HG03354 (cell line): ENCODE results near the gene ITPRIPL2.

ENCODE experiments used
- ATAC-seq: cut with Tn5 transposase; IDR thresholded peaks from one replicate; pipeline ENCODE4 v1.9.1; 2021; ENCODE audit warnings: mild to moderate bottlenecking; ENCODE audit not compliant: unreplicated experiment, poor library complexity, severe bottlenecking

ITPRIPL2 gene

DNA sequence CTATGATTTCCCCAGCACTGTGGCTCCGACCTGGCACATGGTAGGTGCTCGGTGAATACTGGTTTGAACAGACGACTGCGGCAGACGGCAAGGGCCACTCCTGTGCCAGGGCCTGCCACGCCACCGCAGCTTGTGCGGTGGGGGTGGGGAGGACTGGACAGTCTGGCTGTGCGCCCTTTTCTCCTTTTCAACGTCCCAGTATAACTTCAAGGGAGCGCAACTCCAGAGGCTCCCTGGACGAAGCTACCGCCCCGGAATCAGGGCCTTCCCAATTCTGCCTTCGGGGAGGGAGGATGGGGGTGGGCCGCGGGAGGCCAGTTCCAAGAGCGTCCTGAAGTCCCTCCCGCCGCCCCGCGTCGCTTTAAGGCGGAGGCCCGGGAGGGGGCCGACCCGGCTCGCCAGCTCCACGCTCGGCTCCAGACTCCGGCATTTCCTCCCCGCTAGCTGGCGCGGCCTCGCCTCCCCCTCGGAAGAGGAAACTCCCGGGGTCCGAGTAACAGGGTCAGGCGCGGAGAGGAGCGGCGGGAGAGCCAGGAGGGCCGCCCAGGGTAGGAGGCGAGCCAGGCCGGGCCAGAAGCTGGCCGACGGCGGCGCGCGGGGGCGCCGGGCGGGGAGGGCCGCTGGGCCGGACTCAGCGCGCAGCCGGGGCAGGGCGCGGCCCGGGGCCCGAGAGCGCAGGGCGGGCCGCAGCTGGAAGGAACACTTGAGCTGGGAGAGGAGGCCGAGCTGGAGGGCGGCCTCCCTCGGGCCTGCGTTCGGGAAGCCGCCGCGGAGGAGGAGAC is at the start of gene ITPRIPL2:
ITPRIPL2 (plus strand) TSS at position 388 of the 782 bp plus-strand sequence. CDS start 498 bp downstream, outside the sequence.
- peak; percentile 44 for ATAC-seq

DNA sequence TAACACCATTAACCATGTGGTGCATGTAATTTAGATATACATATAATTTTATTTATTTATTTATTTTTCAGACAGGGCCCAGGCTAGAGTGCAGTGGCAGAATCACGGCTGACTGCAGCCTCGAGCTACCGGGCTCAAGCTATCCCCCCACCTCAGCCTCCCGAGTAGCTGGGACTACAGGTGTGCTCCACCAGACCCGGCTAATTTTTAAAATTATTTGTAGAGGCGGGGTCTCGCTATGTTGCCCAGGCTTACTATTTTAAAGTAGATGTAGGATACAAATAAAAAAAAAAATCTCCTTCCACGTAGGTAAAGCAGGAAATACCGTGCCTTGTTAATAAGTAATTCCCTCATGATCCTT is 46.8 kb upstream of the ITPRIPL2 start:
- ATAC-seq, result no peak

GRCh38 chr16:19067349-19068236 is 46.2 kb upstream of the ITPRIPL2 start, which contains the start of gene COQ7:
Gene COQ7 (plus strand): TSS chr16:19067614. CDS start chr16:19067665, 51 bp downstream.
- peak; percentile 90 for ATAC-seq

DNA sequence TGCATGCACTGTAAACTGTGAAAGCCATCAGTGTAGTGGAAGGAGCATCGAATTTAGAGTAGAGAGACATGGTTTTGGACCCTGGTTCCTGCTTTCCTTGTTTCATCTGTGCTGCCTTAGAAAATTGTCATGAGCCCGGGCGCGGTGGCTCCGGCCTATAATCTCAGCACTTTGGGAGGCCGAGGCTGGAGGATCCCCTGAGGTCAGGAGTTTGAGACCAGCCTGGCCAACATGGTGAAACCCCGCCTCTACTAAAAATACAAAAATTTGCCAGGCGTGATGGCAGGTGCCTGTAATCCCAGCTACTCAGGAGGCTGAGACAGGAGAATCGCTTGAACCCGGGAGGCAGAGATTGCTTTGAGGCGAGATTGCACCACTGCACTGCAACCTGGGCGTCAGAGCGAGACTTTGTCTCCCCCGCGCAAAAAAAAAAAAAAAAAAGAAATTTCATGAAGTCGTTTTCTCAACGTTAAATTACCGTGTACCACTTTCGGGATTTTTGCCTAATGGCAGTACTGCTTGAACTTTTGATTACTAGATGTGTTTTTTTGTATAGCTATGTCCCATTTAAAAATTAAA is 45.4 kb upstream of the ITPRIPL2 start:
- ATAC-seq, result no peak

DNA sequence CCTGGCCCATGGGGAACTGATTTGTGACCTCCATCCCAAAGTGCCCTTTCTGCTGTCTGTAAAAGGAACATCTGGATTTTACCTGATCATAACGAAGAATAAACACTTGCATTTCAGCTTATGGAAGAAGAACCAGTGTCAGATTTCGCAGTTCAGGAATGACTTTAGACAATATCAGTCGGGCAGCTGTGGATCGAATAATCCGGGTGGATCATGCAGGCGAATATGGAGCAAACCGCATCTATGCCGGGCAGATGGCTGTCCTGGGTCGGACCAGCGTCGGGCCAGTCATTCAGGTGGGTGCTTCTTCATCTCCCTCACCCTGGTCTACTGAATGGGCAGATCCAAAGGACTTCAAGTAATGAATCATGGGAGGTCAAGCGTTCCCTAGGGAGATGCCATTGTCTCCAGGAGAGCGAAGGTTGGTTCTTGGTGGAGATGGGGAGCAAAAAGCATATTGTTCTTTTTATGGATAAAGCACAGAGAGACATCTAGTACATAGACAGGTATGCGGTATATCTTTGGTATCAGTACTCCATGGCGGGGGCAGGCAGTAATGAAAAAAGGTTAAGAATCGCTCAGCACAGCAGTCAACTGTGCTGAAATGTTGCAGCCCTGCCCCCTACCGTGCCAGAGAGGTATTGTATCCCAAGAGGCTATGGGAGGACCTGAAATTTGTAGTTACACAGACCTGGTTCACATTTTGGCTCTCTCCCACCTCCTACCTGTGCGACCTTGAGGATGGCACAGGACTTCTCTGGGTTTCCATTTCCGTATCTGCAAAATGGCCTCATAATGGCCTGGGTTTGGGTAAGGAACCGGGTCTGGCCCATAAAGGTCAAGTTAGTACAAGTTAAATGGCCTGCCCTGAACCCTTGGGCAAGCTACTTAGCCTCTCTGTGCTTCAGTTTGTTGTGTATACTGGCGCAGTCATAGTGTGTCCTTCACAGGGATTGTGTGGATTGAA is 41.7 kb upstream of the ITPRIPL2 start:
- no peak for ATAC-seq

- ATAC-seq, result no peak
Measured at GRCh38 chr16:19073344-19073743, 40.4 kb upstream of the ITPRIPL2 start.

GRCh38 chr16:19073863-19074262 is 39.9 kb upstream of the ITPRIPL2 start:
- no peak for ATAC-seq

DNA sequence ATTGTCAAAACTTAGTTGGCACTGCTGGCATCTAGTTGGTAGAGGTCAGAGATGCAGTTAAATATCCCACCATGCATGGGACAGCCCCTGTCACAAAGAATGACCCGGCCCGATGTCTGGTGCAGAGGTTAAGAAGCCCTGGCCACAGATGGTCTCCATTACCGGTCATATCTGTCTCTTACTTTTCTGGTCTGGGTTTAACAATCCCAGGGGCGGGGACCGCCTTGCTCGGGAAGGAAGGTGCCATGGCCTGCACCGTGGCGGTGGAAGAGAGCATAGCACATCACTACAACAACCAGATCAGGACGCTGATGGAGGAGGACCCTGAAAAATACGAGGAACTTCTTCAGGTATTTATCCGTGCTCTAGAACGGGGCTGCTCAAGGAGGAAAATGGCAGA is 38.3 kb upstream of the ITPRIPL2 start:
- no peak for ATAC-seq

GRCh38 chr16:19077879-19078278 is 35.9 kb upstream of the ITPRIPL2 start:
- ATAC-seq, result no peak

GRCh38 chr16:19083670-19084069 is 30.1 kb upstream of the ITPRIPL2 start:
- ATAC-seq, result no peak

- no peak for ATAC-seq
Measured at GRCh38 chr16:19084139-19084538, 29.6 kb upstream of the ITPRIPL2 start.

GRCh38 chr16:19084879-19085278 is 28.9 kb upstream of the ITPRIPL2 start:
- ATAC-seq, result no peak

DNA sequence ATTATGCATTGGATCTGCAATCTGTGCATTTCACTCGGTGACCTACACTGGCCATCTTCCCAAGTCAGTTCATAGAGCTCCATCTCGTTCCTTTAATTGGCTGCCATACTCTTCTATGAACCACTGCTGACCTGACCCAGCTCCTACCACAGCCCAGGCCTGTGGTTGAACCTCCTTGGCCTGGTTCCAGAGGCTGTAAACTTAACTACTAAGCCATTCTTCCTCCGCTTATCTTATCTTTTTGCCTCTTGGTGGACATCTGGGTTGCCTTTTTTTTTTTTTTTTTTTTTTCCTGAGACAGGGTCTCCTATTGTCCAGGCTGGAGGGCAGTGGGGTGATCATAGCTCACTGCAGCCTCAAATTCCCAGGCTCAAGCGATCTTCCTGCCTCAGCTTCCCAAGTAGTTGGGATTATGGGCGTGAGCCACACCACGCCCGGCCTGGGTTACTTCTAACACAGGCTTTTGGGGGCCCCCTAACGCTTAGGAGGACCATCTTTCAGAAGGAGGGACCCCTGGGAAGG is 28.0 kb upstream of the ITPRIPL2 start:
- ATAC-seq, result no peak

- ATAC-seq, result peak; percentile 82
Measured at GRCh38 chr16:19086322-19087199, 27.2 kb upstream of the ITPRIPL2 start.

DNA sequence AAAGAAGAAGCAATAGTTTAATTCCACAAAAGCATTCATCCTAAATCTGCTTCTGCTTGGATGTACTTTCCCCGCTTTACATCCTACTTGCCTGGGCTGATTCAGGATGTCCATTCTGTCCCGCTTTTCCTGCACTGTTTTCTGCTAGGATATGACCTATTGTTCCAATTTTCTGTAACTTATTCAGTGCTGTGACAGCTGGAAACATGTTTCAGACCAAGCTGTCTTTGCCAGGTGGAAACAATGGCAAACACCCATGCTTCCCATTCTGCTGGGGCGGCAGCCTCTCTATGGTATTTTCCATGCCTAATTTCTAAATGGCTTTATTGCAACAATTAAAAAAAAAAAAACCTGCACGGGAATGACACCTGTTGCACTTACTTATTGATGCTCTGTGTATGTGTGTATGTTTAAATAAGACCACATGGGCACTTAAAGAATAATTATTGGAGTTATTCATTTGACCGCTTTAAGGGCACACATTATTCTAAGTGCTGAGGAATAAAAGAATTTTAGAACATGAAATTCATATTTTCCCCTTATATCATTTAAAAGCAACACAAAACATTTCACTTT is 25.3 kb upstream of the ITPRIPL2 start:
- ATAC-seq, result no peak

- ATAC-seq, result no peak
Measured at GRCh38 chr16:19089410-19089955, 24.3 kb upstream of the ITPRIPL2 start.

DNA sequence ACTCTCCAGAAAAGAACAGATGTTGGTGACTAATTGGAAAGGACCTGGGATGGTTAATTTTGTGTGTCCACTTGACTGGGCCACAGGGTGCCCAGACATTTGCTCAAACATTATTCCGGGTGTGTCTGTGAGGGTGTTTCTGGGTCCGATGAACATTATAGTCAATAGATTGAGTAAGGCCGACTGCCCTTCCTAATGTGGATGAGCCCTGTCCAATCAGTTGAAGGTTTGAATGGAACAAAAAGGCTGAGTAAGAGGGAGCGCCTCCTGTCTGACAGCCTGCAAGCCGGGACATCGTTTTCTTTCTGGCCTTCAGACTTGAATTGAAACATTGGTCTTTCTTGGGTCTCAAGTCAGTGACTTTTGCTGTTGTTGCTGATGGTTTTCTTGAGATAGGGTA is 22.8 kb upstream of the ITPRIPL2 start:
- ATAC-seq, result no peak
